Pancreas (tissue), 10 donors: ENCODE measurements around the gene CACNA1F. TPM values are rescaled to one million over a fixed set of nuclear protein-coding genes. Genes with fewer than 3 reads are reported as not detected.

Experiments used
- ATAC-seq, 4 donors: fragments of 200-7000 bp; cut with Tn5 transposase; one replicate each; pipeline versions ENCODE4 v1.8.0 to v1.9.1; 2020; ENCODE audit warnings: mild to moderate bottlenecking in 4 of 4, moderate library complexity in 4 of 4
- DNase-seq, 6 donors: peaks; one replicate each; pipeline ENCODE4 v3.0.0-alpha.2; 2020
- FAIRE-seq: peaks from 2 replicates; lab custom pipeline; 2012; peaks lifted over from hg19 to GRCh38; lab: Jason Lieb, UNC
- H3K27ac ChIP-seq, 4 donors: fragments of 200-600 bp; sonication (generic); 1 replicate in 3 of 4; 2 replicates in 1 of 4; pipeline versions ENCODE4 v1.5.0 to v1.8.0; 2020
- H3K27me3 ChIP-seq, 4 donors: fragments of 200-600 bp; one replicate each; pipeline ENCODE4 v1.8.0; 2021
- H3K36me3 ChIP-seq, 3 donors: fragments of 200-600 bp; sonication (generic) in 1 of 3; one replicate each; pipeline versions ENCODE4 v1.5.0 to v1.8.0; 2020 to 2021
- H3K4me1 ChIP-seq, 3 donors: fragments of 200-600 bp; one replicate each; pipeline ENCODE4 v1.8.0; 2021
- H3K4me3 ChIP-seq, 4 donors: fragments of 200-600 bp; sonication (generic) in 2 of 4; one replicate each; pipeline versions ENCODE4 v1.5.0 to v1.8.0; 2020 to 2021
- H3K9me3 ChIP-seq, 4 donors: fragments of 200-600 bp; one replicate each; pipeline ENCODE4 v1.8.0; 2021
- CTCF ChIP-seq, 4 donors: fragments of 200-600 bp; sonication (generic) in 3 of 4; IDR thresholded peaks; one replicate each; pipeline versions ENCODE4 v1.5.0 to v1.8.0; 2021; ENCODE audit warnings: antibody characterized with exemption in 4 of 4
- WGBS, 2 donors: extraction: QIAGEN DNeasy Blood & Tissue Kit; methylation state at CpG; one replicate each; pipeline ENCODE4 v1.1.7; 2013; 5-methylcytosine and 5-hydroxymethylcytosine counted together
- intact Hi-C, 3 donors: fragments of 100-400 bp; cut with DNase I; formaldehyde crosslinking; loops; one replicate each; pipeline versions ENCODE4 v1.11.1 to v1.14.2; 2022
- polyA plus RNA-seq, 2 donors: library from polyadenylated mRNA; stranded (reverse); fragments of 200-250 nt; gene quantifications; one replicate each; pipeline ENCODE4 v1.2.3, GENCODE V29; 2013
- total RNA-seq, 6 donors: library from RNA; stranded (reverse); fragmentation: NEBNext Ultra II Directional in 4 of 6; extraction: Animal tissue kit (Norgen Biotek cat#: 25700) in 4 of 6; gene quantifications; one replicate each; pipeline versions ENCODE4 v1.2.1 to v1.2.4, GENCODE V29; 2021 to 2023
- donor health status: healthy with polysubstance abuse.
- donor health status: DM: no; HTN: no; CAD: no; lungs with moderate emphysema.
- donor health status: DM: no; HTN: no; CAD: no.
- donor health status: control.
- donor health status: control.
- donor health status: Bipolar disorder and iron deficiency.
- donor health status: DM: yes; HTN: yes; CAD: no.
- donor health status: DM: no; HTN: no; CAD: no.
- donor health status: DM: no; HTN: no; CAD: no.
- donor health status: DM: yes; HTN: yes; CAD: no.

CACNA1F gene
- total and polyA plus RNA-seq, 8 donors: 0.03 to 0.87 (median 0.19) TPM

- ATAC-seq: no peak
- DNase-seq: peak in 3 of 6 donors; percentile 22 to 81 (median 60)
- FAIRE-seq: no peak
- Histone ChIP-seq H3K4me1 (peaks cover 0 to 5% (median 0%) of the 10 kb centered on the region in 3 donors), H3K27me3 (peaks cover 0 to 6% (median 0%) of the 10 kb centered on the region in 4 donors), H3K36me3 (no peaks in the 10 kb centered on the region), H3K27ac (peak overlapping the region; percentile 82 to 92 (median 87)), H3K9me3 (no peaks in the 10 kb centered on the region), H3K4me3 (peak overlapping the region; percentile 44 to 67 (median 54))
- intact Hi-C loops: no loop called here
- no peak for TF ChIP-seq CTCF (IDR thresholded peaks at IDR 0.05)
- 42 to 68% methylated on average over 58 to 66 of the region's 66 CpGs for WGBS, 2 donors
Measured at GRCh38 chrX:49270249-49270921, 37.2 kb upstream of the CACNA1F start.

- WGBS, 2 donors: 1 to 34% methylated on average over 63 to 70 of the region's 70 CpGs
- intact Hi-C loops: no loop called here
- H3K27ac ChIP-seq: peak within 1 kb of the TSS; percentile 82 to 92 (median 87)
- H3K4me3 ChIP-seq: peak within 1 kb of the TSS; percentile 44 to 67 (median 54)
- no peak for TF ChIP-seq CTCF (IDR thresholded peaks at IDR 0.05)
- FAIRE-seq (no peak), DNase-seq (peak in 1 of 6 donors; percentile 64), ATAC-seq (peak; percentile 1 to 46 (median 10))
- peaks cover 0 to 6% (median 0%) of the 10 kb centered on the region in 4 donors for H3K27me3 ChIP-seq
- H3K4me1 ChIP-seq: peaks cover 0 to 5% (median 0%) of the 10 kb centered on the region in 3 donors
- no peaks in the 10 kb centered on the region for H3K36me3 ChIP-seq
- H3K9me3 ChIP-seq: no peaks in the 10 kb centered on the region
Measured at GRCh38 chrX:49269767-49270248, 36.7 kb upstream of the CACNA1F start, which contains the start of gene PPP1R3F. Gene PPP1R3F, plus strand, starts transcription at chrX:49269793. Its CDS starts 77 bp downstream, at chrX:49269870.

- H3K27me3 ChIP-seq: peaks cover 0 to 6% (median 0%) of the 10 kb centered on the region in 4 donors
- no peak for TF ChIP-seq CTCF (IDR thresholded peaks at IDR 0.05)
- no peaks in the 10 kb centered on the region for H3K9me3 ChIP-seq
- H3K27ac ChIP-seq: peak overlapping the region; percentile 82 to 92 (median 87)
- peak overlapping the region in 3 of 4 donors; percentile 44 to 67 (median 63) for H3K4me3 ChIP-seq
- no peaks in the 10 kb centered on the region for H3K36me3 ChIP-seq
- intact Hi-C loops: no loop called here
- DNase-seq: peak; percentile 89 to 97 (median 97)
- FAIRE-seq: peak; percentile 95
- 0 to 37% methylated on average over 45 of the region's 45 CpGs for whole genome bisulfite sequencing, 2 donors
- ATAC-seq: peak; percentile 91 to 95 (median 92)
- peaks cover 0 to 5% (median 0%) of the 10 kb centered on the region in 3 donors for H3K4me1 ChIP-seq
Measured at GRCh38 chrX:49269010-49269766, 36.0 kb upstream of the CACNA1F start.

- WGBS, 2 donors: 12 to 31% methylated on average over 4 of the region's 4 CpGs
- TF ChIP-seq CTCF (IDR thresholded peaks at IDR 0.05): no peak
- Histone ChIP-seq H3K27me3 (peaks cover 0 to 6% (median 0%) of the 10 kb centered on the region in 4 donors), H3K9me3 (no peaks in the 10 kb centered on the region), H3K4me3 (peak overlapping the region in 2 of 4 donors; percentile 63 to 67), H3K27ac (peak overlapping the region; percentile 12 to 92 (median 87)), H3K36me3 (no peaks in the 10 kb centered on the region), H3K4me1 (peaks cover 0 to 5% (median 0%) of the 10 kb centered on the region in 3 donors)
- peak in 1 of 4 donors; percentile 14 for ATAC-seq
- intact Hi-C loops: no loop called here
- FAIRE-seq: no peak
- DNase-seq: no peak
Measured at GRCh38 chrX:49268702-49269009, 35.5 kb upstream of the CACNA1F start.
